NCI-H748 (cell line): ENCODE data around the gene COL27A1.

Experiments
- DNase-seq: peaks from one replicate; lab custom pipeline; 2025; ENCODE audit not compliant: unreplicated experiment; lab: John Stamatoyannopoulos, UW

The COL27A1 gene

GRCh38 chr9:114238891-114239875, 83.8 kb downstream of the COL27A1 start:
- DNase-seq, result peak; percentile 34

GRCh38 chr9:114240216-114240615, 84.9 kb downstream of the COL27A1 start:
- no peak for DNase-seq

- DNase-seq, result no peak
Observed at GRCh38 chr9:114240647-114241558, 85.6 kb downstream of the COL27A1 start.

- DNase-seq, result no peak
Observed at GRCh38 chr9:114242837-114243236, 87.5 kb downstream of the COL27A1 start.

GRCh38 chr9:114243240-114243639, 87.9 kb downstream of the COL27A1 start:
- DNase-seq, result no peak

- DNase-seq, result no peak
Observed at GRCh38 chr9:114244570-114244969, 89.2 kb downstream of the COL27A1 start.

GRCh38 chr9:114246558-114246957, 91.2 kb downstream of the COL27A1 start:
- no peak for DNase-seq

GRCh38 chr9:114247077-114247476, 91.7 kb downstream of the COL27A1 start:
- no peak for DNase-seq

GRCh38 chr9:114247491-114247890, 92.2 kb downstream of the COL27A1 start:
- DNase-seq, result no peak

- DNase-seq, result no peak
Observed at GRCh38 chr9:114248299-114248707, 93.0 kb downstream of the COL27A1 start.

GRCh38 chr9:114249424-114250234, 94.3 kb downstream of the COL27A1 start:
- no peak for DNase-seq

- no peak for DNase-seq
Observed at GRCh38 chr9:114250235-114250568, 94.9 kb downstream of the COL27A1 start.

- DNase-seq, result no peak
Observed at GRCh38 chr9:114250648-114251047, 95.3 kb downstream of the COL27A1 start.

- no peak for DNase-seq
Observed at GRCh38 chr9:114252394-114252793, 97.1 kb downstream of the COL27A1 start.

GRCh38 chr9:114256827-114257328, 101.5 kb downstream of the COL27A1 start:
- no peak for DNase-seq

GRCh38 chr9:114258218-114258617, 102.9 kb downstream of the COL27A1 start:
- DNase-seq, result no peak

GRCh38 chr9:114258866-114259797, 103.8 kb downstream of the COL27A1 start:
- DNase-seq, result no peak

- no peak for DNase-seq
Observed at GRCh38 chr9:114259798-114260523, 104.6 kb downstream of the COL27A1 start.

GRCh38 chr9:114261026-114261425, 105.7 kb downstream of the COL27A1 start:
- no peak for DNase-seq
